ENCODE data around the gene ELP5.
A peak's percentile ranks its signal among the peaks of the same experiment; 100 is the strongest.

ELP5 gene

DNA sequence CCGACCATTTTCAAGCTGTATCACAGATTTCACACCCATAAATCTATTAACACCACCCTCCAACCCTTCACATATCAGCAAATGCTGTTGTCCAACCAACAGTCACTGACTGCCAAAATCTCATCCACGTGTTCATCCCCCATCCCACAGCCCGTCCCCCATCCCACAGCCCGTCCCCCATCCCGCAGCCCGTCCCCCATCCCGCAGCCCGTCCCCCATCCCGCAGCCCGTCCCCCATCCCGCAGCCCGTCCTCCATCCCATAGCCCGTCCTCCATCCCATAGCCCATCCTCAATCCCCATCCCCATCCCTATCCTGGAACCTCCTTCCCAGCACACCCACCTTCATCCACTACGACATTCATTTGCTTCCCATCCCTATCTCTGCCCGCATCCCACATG lies 46.5 kb upstream of the ELP5 start:
- Histone ChIP-seq H3K9me3 (ENCODE audit: control insufficient read depth, low read length) (no peaks in the 10 kb centered on the region), H3K9ac (no peak overlapping the region), H3K27me3 (ENCODE audit: control insufficient read depth, insufficient read depth, low read length) (no peaks in the 10 kb centered on the region), H3K27ac (no peak overlapping the region), H3K4me2 (ENCODE audit: low read length) (peak overlapping the region; percentile 59), H2AFZ (peak overlapping the region; percentile 51), H3K4me1 (peaks cover 4% of the 10 kb centered on the region), H3K79me2 (no peaks in the 10 kb centered on the region), H3K4me3 (ENCODE audit: low read depth, low read length) (no peak overlapping the region), H3K36me3 (ENCODE audit: control insufficient read depth, insufficient read depth, low read length) (no peaks in the 10 kb centered on the region)
- TF ChIP-seq, protein P1, sequence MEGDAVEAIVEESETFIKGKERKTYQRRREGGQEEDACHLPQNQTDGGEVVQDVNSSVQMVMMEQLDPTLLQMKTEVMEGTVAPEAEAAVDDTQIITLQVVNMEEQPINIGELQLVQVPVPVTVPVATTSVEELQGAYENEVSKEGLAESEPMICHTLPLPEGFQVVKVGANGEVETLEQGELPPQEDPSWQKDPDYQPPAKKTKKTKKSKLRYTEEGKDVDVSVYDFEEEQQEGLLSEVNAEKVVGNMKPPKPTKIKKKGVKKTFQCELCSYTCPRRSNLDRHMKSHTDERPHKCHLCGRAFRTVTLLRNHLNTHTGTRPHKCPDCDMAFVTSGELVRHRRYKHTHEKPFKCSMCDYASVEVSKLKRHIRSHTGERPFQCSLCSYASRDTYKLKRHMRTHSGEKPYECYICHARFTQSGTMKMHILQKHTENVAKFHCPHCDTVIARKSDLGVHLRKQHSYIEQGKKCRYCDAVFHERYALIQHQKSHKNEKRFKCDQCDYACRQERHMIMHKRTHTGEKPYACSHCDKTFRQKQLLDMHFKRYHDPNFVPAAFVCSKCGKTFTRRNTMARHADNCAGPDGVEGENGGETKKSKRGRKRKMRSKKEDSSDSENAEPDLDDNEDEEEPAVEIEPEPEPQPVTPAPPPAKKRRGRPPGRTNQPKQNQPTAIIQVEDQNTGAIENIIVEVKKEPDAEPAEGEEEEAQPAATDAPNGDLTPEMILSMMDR (IDR thresholded peaks at IDR 0.05) = no peak

DNA sequence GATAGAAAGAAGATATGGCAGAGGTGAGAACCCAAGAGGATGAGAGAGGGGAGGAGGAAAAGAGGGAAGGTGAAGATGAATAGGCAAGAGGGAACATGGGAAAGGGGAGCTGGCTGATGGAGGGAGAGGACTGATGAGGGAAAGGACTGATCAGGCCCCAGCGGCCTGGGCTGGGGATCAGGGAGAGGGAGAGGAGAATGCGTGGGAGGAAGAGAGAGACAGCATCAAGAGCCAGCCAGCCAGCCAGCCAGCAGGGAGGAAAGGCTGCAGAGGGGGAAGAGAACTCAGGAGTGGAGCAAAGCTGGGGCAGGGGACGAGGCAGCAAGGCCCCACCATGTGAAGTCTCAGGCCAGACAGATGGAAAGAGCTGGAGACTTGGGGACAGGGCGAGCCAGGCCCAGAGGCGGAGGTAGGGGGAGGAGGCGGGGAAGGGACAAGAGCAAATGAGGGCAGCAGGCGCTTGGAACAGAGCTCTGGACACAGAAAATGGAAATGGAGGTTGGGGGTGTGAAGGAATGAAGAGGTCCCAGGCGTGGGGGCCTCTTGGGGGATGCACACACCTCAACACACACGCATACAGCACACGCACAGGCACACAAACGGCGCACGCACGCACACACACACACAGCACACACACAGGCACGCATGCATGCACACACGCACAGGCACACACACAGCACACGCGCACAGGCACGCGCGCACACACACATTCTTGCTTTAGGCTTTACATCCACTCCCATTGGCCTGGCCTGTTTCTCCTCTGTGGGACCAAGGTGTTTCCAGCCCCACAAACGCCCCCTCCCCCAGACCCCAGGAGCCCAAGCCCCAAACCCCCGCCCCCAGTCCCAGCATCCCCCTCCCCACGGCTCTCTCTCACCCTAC lies 44.7 kb upstream of the ELP5 start:
- Histone ChIP-seq H3K4me1 (peaks cover 4% of the 10 kb centered on the region), H3K79me2 (peaks cover 4% of the 10 kb centered on the region), H3K36me3 (ENCODE audit: control insufficient read depth, insufficient read depth, low read length) (no peaks in the 10 kb centered on the region), H3K9ac (no peak overlapping the region), H3K27me3 (ENCODE audit: control insufficient read depth, insufficient read depth, low read length) (no peaks in the 10 kb centered on the region), H3K9me3 (ENCODE audit: control insufficient read depth, low read length) (no peaks in the 10 kb centered on the region), H3K4me3 (ENCODE audit: low read depth, low read length) (no peak overlapping the region), H2AFZ (no peak overlapping the region), H3K4me2 (ENCODE audit: low read length) (no peak overlapping the region), H3K27ac (no peak overlapping the region)
- TF ChIP-seq, protein P1 (IDR thresholded peaks at IDR 0.05) = no peak

DNA sequence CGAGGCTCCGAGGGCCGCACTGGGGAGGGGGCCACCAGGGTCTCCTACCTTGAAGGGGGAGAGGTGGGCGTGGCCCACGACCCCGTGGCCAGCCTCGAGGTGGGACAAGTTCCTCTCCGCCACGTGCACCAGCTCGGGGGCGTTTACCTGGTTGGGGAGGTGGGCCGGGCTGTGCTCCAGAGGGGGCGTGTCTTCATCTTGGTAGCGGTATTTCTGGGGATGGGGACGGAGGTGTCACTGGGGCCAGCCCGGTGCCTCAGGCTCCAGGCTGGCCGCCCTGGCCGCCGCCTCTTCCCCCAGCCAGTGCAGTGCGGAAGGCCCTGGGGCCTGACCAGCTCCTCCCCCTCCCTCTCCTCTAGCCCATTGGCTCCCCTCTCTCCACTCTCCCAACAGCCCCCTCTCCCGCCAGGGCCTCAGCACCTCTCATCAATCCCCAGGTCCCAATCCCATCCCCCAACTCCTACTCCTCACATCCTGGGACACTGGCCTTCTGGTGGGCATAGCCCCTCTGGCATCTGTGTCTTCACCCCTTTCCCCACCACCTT lies 43.9 kb upstream of the ELP5 start:
- H3K4me1 ChIP-seq = peaks cover 4% of the 10 kb centered on the region
- H3K9me3 ChIP-seq (ENCODE audit: control insufficient read depth, low read length) = no peaks in the 10 kb centered on the region
- no peak overlapping the region for H3K4me2 ChIP-seq (ENCODE audit: low read length)
- no peaks in the 10 kb centered on the region for H3K36me3 ChIP-seq (ENCODE audit: control insufficient read depth, insufficient read depth, low read length)
- H3K27me3 ChIP-seq (ENCODE audit: control insufficient read depth, insufficient read depth, low read length) = no peaks in the 10 kb centered on the region
- H2AFZ ChIP-seq = no peak overlapping the region
- TF ChIP-seq, protein P1 (IDR thresholded peaks at IDR 0.05) = no peak
- H3K4me3 ChIP-seq (ENCODE audit: low read depth, low read length) = no peak overlapping the region
- H3K27ac ChIP-seq = no peak overlapping the region
- no peak overlapping the region for H3K9ac ChIP-seq
- peaks cover 5% of the 10 kb centered on the region for H3K79me2 ChIP-seq

DNA sequence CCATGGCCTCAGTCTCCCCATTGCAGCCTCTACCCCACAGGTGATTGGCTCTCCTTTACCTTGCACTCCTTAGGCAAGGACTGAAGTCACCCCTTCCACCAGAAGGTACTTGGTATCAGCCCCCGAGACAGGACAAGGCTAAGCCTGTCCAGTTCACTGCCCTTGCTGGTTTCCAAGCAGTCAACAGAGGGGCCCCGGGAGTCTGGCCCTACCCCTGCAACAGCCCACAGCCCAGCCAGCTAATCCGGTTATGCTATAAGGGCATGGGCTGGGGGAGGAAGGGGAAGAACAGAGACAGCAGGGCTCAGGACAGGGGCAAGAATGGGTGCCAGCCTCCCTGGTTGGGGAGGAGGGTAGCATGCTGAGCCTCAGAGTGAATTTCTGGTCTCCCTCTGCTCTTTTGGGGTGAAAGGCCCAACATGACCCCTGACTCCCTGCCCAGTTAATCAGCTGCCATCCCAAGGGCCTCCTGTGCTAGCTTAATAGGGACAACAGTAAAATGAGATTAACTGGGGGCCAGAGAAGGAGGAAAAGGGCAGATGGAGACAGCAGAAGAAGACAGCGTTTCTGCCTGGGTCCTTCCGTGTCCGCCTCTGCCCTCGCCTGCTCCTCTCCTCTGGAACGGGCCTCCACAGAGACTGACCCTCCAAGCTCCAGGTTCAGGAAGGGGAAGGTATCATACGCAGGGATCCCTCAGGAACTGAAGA lies 43.1 kb upstream of the ELP5 start:
- no peaks in the 10 kb centered on the region for H3K9me3 ChIP-seq (ENCODE audit: control insufficient read depth, low read length)
- TF ChIP-seq, protein P1 (IDR thresholded peaks at IDR 0.05) = no peak
- H3K4me3 ChIP-seq (ENCODE audit: low read depth, low read length) = no peak overlapping the region
- no peaks in the 10 kb centered on the region for H3K36me3 ChIP-seq (ENCODE audit: control insufficient read depth, insufficient read depth, low read length)
- H3K9ac ChIP-seq = no peak overlapping the region
- no peak overlapping the region for H3K4me2 ChIP-seq (ENCODE audit: low read length)
- no peak overlapping the region for H2AFZ ChIP-seq
- no peak overlapping the region for H3K27ac ChIP-seq
- H3K4me1 ChIP-seq = peaks cover 4% of the 10 kb centered on the region
- H3K79me2 ChIP-seq = peaks cover 9% of the 10 kb centered on the region
- H3K27me3 ChIP-seq (ENCODE audit: control insufficient read depth, insufficient read depth, low read length) = no peaks in the 10 kb centered on the region
